Measurements from ENCODE around the gene GRAP2. TPM values are rescaled to one million over a fixed set of nuclear protein-coding genes. Genes with fewer than 3 reads are reported as not detected.

GRAP2 gene
- total and polyA plus RNA-seq, 2 of the 4 experiments (the other 2 are of a cell fraction): not detected

DNA sequence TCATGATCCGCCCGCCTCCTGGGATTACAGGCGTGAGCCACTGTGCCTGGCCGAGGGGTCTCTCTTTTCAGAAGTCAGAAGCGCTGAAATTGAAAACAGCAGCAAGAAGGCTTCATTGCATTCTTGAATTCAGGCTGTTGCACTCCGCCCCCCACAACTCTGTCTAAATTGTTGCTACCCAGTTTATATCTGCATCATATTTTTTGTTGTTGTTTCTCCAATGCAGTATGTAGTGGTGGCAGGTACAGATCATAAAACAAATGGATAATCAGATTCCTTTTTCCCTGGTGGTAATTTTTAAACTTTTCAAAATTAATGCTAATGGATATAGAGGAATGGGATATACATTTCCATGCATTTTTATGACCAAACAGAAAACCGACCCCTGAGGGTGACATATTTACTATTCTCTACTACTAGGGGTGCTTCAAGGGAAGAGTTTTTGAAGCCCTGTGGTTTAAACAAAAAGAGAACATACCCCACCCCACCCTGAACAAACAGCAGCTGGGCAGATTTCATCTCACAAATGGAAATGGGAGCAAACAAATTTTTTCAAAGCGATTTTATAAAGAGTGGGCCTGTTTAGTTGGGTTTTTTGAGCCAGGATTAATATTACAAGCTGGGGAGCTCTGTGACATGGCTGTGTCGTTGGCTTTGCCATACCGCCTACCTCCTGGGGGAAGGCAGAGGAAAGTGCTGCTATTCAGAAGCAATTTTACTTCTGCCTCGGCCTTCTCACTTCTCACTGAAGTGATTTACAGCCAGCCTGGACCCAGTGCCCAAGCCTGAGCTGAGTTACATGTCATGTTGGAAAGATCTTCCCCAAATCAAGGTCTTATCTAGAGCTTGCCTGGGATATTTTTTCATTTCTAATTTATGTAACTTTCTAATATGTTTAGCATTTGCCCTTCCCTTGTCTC lies 43.3 kb downstream of the GRAP2 start:
- no peak overlapping the region for H4K8ac ChIP-seq (ENCODE audit: low read depth in 2 of 2, low read length in 2 of 2)
- no peak overlapping the region for H4K91ac ChIP-seq (ENCODE audit: insufficient read depth, low read depth, low read length)
- H3K9ac ChIP-seq (ENCODE audit: low read depth, low read length): no peak overlapping the region
- DNase-seq (no peak), ATAC-seq (ENCODE audit: low read depth) (no peak)
- ChIA-PET POLR2A (ENCODE audit: unreplicated experiment) (no interaction called here), CTCF (no interaction called here)
- H3K56ac ChIP-seq (ENCODE audit: extremely low read depth, insufficient read depth, low read length): no peak overlapping the region
- no peak overlapping the region for H3K23ac ChIP-seq (ENCODE audit: low read depth, low read length)
- H2AK9ac ChIP-seq (replicated peaks; ENCODE audit: low read depth, low read length, poor library complexity): no peak overlapping the region
- BruUV-seq (replicated peaks): no TSS peak
- H3K18ac ChIP-seq (ENCODE audit: low read depth, low read length): no peak overlapping the region
- no peak overlapping the region for H2AFZ ChIP-seq (replicated peaks; ENCODE audit: low read length, poor library complexity)
- no peak overlapping the region for H2BK20ac ChIP-seq (ENCODE audit: low read depth, low read length)
- H3K9me1 ChIP-seq (ENCODE audit: insufficient read depth, low read length): no peaks in the 10 kb centered on the region
- no peak overlapping the region for H2BK120ac ChIP-seq (ENCODE audit: low read depth, low read length)
- H3K4me3 ChIP-seq (ENCODE audit: insufficient read depth, low read depth, low read length): no peak overlapping the region
- H3K4me2 ChIP-seq (ENCODE audit: low read depth, low read length): no peak overlapping the region
- H4K20me1 ChIP-seq (ENCODE audit: insufficient read depth, low read length): no peaks in the 10 kb centered on the region
- no peak overlapping the region for H4K5ac ChIP-seq (ENCODE audit: low read depth, low read length)
- H2AK5ac ChIP-seq (ENCODE audit: low read depth, low read length): no peak overlapping the region
- intact Hi-C loops (cut with micrococcal nuclease): no loop called here
- dilution Hi-C loops (cut with HindIII; ENCODE audit: low sequenced_read_pairs, unreplicated experiment): no loop called here
- 40% methylated on average over 1 of the region's 11 CpGs; no CpG with 5 or more reads in 1 of the 2 experiments for WGBS, 2 experiments (ENCODE audit: extremely low coverage in 2 of 2, insufficient read length in 1 of 2)
- no peaks in the 10 kb centered on the region for H3K9me3 ChIP-seq (ENCODE audit: control insufficient read depth, insufficient read depth, low read length)
- no peak overlapping the region for H2BK15ac ChIP-seq (ENCODE audit: low read depth, low read length)
- peaks cover 44% of the 10 kb centered on the region for H3K27me3 ChIP-seq (ENCODE audit: control insufficient read depth, insufficient read depth, low read length)
- in situ Hi-C loops (cut with MboI; ENCODE audit: low sequenced_read_pairs): no loop called here
- no peaks in the 10 kb centered on the region for H3K36me3 ChIP-seq (ENCODE audit: control insufficient read depth, insufficient read depth, low read length)
- TF ChIP-seq CEBPB (IDR thresholded peaks at IDR 0.05; ENCODE audit: low read depth, low read length): no peak
- H2BK5ac ChIP-seq (ENCODE audit: low read depth, low read length, poor library complexity, severe bottlenecking): no peak overlapping the region
- no peak overlapping the region for H3K27ac ChIP-seq (ENCODE audit: insufficient read depth, low read length)
- H3K4me1 ChIP-seq (ENCODE audit: control insufficient read depth, insufficient read depth, low read length): no peaks in the 10 kb centered on the region
- no peak overlapping the region for H3K14ac ChIP-seq (replicated peaks; ENCODE audit: low read depth, low read length)
- no peaks in the 10 kb centered on the region for H3K79me1 ChIP-seq (ENCODE audit: low read depth in 1 of 2, low read length in 2 of 2)
- H3K4ac ChIP-seq (ENCODE audit: low read depth, low read length): no peak overlapping the region
